ENCODE results near the gene SCN5A.

The SCN5A gene

GRCh38 chr3:38582316-38582715 is 67.2 kb downstream of the SCN5A start:
- Histone ChIP-seq H3K27me3 (ENCODE audit: insufficient read depth, low read depth, severe bottlenecking) (no peaks in the 10 kb centered on the region), H3K36me3 (no peaks in the 10 kb centered on the region), H3K27ac (no peak overlapping the region), H3K9me3 (ENCODE audit: severe bottlenecking) (no peaks in the 10 kb centered on the region), H3K4me3 (ENCODE audit: low read depth, low read length) (no peak overlapping the region)
- TF ChIP-seq, protein P1, sequence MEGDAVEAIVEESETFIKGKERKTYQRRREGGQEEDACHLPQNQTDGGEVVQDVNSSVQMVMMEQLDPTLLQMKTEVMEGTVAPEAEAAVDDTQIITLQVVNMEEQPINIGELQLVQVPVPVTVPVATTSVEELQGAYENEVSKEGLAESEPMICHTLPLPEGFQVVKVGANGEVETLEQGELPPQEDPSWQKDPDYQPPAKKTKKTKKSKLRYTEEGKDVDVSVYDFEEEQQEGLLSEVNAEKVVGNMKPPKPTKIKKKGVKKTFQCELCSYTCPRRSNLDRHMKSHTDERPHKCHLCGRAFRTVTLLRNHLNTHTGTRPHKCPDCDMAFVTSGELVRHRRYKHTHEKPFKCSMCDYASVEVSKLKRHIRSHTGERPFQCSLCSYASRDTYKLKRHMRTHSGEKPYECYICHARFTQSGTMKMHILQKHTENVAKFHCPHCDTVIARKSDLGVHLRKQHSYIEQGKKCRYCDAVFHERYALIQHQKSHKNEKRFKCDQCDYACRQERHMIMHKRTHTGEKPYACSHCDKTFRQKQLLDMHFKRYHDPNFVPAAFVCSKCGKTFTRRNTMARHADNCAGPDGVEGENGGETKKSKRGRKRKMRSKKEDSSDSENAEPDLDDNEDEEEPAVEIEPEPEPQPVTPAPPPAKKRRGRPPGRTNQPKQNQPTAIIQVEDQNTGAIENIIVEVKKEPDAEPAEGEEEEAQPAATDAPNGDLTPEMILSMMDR (IDR thresholded peaks at IDR 0.05; ENCODE audit: low read depth, low read length): no peak
- no peak for DNase-seq

- TF ChIP-seq, protein P1 (IDR thresholded peaks at IDR 0.05; ENCODE audit: low read depth, low read length): no peak
- Histone ChIP-seq H3K4me3 (ENCODE audit: low read depth, low read length) (no peak overlapping the region), H3K27me3 (ENCODE audit: insufficient read depth, low read depth, severe bottlenecking) (no peaks in the 10 kb centered on the region), H3K9me3 (ENCODE audit: severe bottlenecking) (no peaks in the 10 kb centered on the region), H3K36me3 (no peaks in the 10 kb centered on the region), H3K27ac (no peak overlapping the region)
- DNase-seq: peak; percentile 1
Observed at GRCh38 chr3:38581774-38582173, 67.7 kb downstream of the SCN5A start.

- no peak overlapping the region for H3K27ac ChIP-seq
- no peaks in the 10 kb centered on the region for H3K9me3 ChIP-seq (ENCODE audit: severe bottlenecking)
- TF ChIP-seq, protein P1 (IDR thresholded peaks at IDR 0.05; ENCODE audit: low read depth, low read length): no peak
- DNase-seq: peak; percentile 4
- H3K36me3 ChIP-seq: no peaks in the 10 kb centered on the region
- H3K4me3 ChIP-seq (ENCODE audit: low read depth, low read length): no peak overlapping the region
- no peaks in the 10 kb centered on the region for H3K27me3 ChIP-seq (ENCODE audit: insufficient read depth, low read depth, severe bottlenecking)
Observed at GRCh38 chr3:38580450-38581382, 68.8 kb downstream of the SCN5A start.

GRCh38 chr3:38579551-38580449 is 69.7 kb downstream of the SCN5A start:
- H3K27ac ChIP-seq: no peak overlapping the region
- TF ChIP-seq, protein P1 (IDR thresholded peaks at IDR 0.05; ENCODE audit: low read depth, low read length): no peak
- no peaks in the 10 kb centered on the region for H3K27me3 ChIP-seq (ENCODE audit: insufficient read depth, low read depth, severe bottlenecking)
- H3K4me3 ChIP-seq (ENCODE audit: low read depth, low read length): no peak overlapping the region
- no peaks in the 10 kb centered on the region for H3K9me3 ChIP-seq (ENCODE audit: severe bottlenecking)
- no peaks in the 10 kb centered on the region for H3K36me3 ChIP-seq
- DNase-seq: peak; percentile 6

DNA sequence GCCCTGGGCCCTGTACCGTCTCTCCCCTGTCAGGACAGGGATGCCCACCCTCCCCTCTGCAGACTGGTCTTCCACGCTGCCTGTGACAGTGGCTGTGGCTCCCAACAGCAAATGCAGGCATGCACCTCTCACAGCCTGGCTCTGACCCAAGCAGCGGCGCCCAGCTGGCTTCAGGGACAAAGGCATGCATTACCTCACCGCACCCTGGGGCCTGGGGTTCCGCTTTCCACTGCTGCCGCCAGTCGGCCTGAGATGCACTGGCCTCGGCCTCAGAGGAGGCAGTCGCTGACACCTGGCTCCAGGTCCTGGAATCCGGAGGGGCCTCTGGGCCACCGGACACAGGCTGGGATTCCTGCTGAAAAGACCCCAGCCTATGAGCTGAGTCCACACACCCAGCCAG is 70.3 kb downstream of the SCN5A start:
- H3K27me3 ChIP-seq (ENCODE audit: insufficient read depth, low read depth, severe bottlenecking): no peaks in the 10 kb centered on the region
- H3K27ac ChIP-seq: no peak overlapping the region
- H3K4me3 ChIP-seq (ENCODE audit: low read depth, low read length): no peak overlapping the region
- TF ChIP-seq, protein P1 (IDR thresholded peaks at IDR 0.05; ENCODE audit: low read depth, low read length): no peak
- no peak for DNase-seq
- no peaks in the 10 kb centered on the region for H3K36me3 ChIP-seq
- H3K9me3 ChIP-seq (ENCODE audit: severe bottlenecking): no peaks in the 10 kb centered on the region
